CD8-positive, alpha-beta memory T cell (primary cell): Measurements from ENCODE around the gene MRO. TPM values are rescaled to one million over a fixed set of nuclear protein-coding genes. Genes with fewer than 3 reads are reported as not detected.
"Not testable (repeated sequence)": the region's sequence is repeated elsewhere in the genome, so short reads cannot be mapped to it uniquely, and the experiment has no call there.

ENCODE experiments used
- CTCF ChIA-PET: fragments of 350-600 bp; sonication (Branson Sonifier 250); formaldehyde crosslinking; loops from one replicate; lab custom pipeline; 2021; ENCODE audit warnings: antibody characterized with exemption; lab: Charles Lee
- POLR2A ChIA-PET: fragments of 350-600 bp; sonication (Branson Sonifier 250); formaldehyde crosslinking; loops from one replicate; lab custom pipeline; 2021; ENCODE audit warnings: antibody characterized with exemption; lab: Charles Lee
- DNase-seq, 5 donors: peaks; one replicate each; pipeline versions ENCODE4 v3.0.0 to v3.0.0-alpha.2; 2020 to 2022; ENCODE audit warnings: mixed read lengths in 1 of 5
- H3K27ac ChIP-seq: one replicate; pipeline ENCODE4 v1.7.0; 2013; ENCODE audit warnings: low read depth, mild to moderate bottlenecking, low read length, moderate library complexity
- H3K27me3 ChIP-seq: 2 replicates; pipeline ENCODE4 v1.7.0; 2013; ENCODE audit warnings: low read length, mild to moderate bottlenecking; ENCODE audit not compliant: insufficient read depth, poor library complexity, severe bottlenecking
- H3K36me3 ChIP-seq: 2 replicates; pipeline ENCODE4 v1.7.0; 2013; ENCODE audit warnings: mild to moderate bottlenecking, low read length, moderate library complexity; ENCODE audit not compliant: insufficient read depth
- H3K4me1 ChIP-seq: 2 replicates; pipeline ENCODE4 v1.7.0; 2013; ENCODE audit warnings: mild to moderate bottlenecking, low read length, moderate library complexity; ENCODE audit not compliant: insufficient read depth
- H3K4me3 ChIP-seq: 2 replicates; pipeline ENCODE4 v1.7.0; 2013; ENCODE audit warnings: mild to moderate bottlenecking, low read length
- H3K9me3 ChIP-seq: 2 replicates; pipeline ENCODE4 v1.7.0; 2013; ENCODE audit warnings: mild to moderate bottlenecking, low read length
- H3K27ac Mint-ChIP-seq, 8 donors: one replicate each; pipeline ENCODE4 v1.8.0; 2020 to 2021; ENCODE audit warnings: mixed read lengths in 8 of 8, mild to moderate bottlenecking in 6 of 8, inconsistent platforms in 3 of 8, moderate library complexity in 3 of 8
- H3K27me3 Mint-ChIP-seq, 2 donors: one replicate each; pipeline ENCODE4 v1.8.0; 2020 to 2021; ENCODE audit warnings: mixed read lengths in 2 of 2, mild to moderate bottlenecking in 1 of 2, moderate library complexity in 1 of 2
- H3K36me3 Mint-ChIP-seq, 3 donors: one replicate each; pipeline ENCODE4 v1.8.0; 2020 to 2021; ENCODE audit warnings: mixed read lengths in 3 of 3, inconsistent platforms in 1 of 3, mild to moderate bottlenecking in 1 of 3
- H3K4me1 Mint-ChIP-seq, 3 donors: one replicate each; pipeline ENCODE4 v1.8.0; 2020 to 2021; ENCODE audit warnings: mixed read lengths in 3 of 3, inconsistent platforms in 1 of 3, mild to moderate bottlenecking in 1 of 3
- H3K4me3 Mint-ChIP-seq, 7 donors: one replicate each; pipeline ENCODE4 v1.8.0; 2020 to 2021; ENCODE audit warnings: mixed read lengths in 7 of 7, mild to moderate bottlenecking in 6 of 7, moderate library complexity in 4 of 7, inconsistent platforms in 2 of 7
- H3K9me3 Mint-ChIP-seq, 5 donors: one replicate each; pipeline ENCODE4 v1.8.0; 2020 to 2022; ENCODE audit warnings: mixed read lengths in 5 of 5, mild to moderate bottlenecking in 3 of 5, moderate library complexity in 2 of 5, inconsistent platforms in 1 of 5
- polyA plus RNA-seq: library from polyadenylated mRNA; unstranded; fragments of 300-500 nt; fragmentation: Illumina TruSeq; gene quantifications from one replicate; pipeline ENCODE4 v1.2.3, GENCODE V29; 2021
- total RNA-seq, 2 experiments: library from RNA; stranded (reverse); gene quantifications; one replicate each; pipeline ENCODE4 v1.2.3, GENCODE V29; 2021

Gene MRO
- total and polyA plus RNA-seq, 3 experiments from 2014 or later = 0.18 TPM; not detected in 2

GRCh38 chr18:50857166-50857565, 37.4 kb upstream of the MRO start:
- H3K36me3 ChIP-seq, POLR2A ChIA-PET, H3K4me3 ChIP-seq, H3K9me3 ChIP-seq, H3K4me1 ChIP-seq, H3K27me3 ChIP-seq, H3K4me3 Mint-ChIP-seq, H3K27ac ChIP-seq, H3K27ac Mint-ChIP-seq, DNase-seq, H3K4me1 Mint-ChIP-seq: not testable (repeated sequence)
- H3K36me3 Mint-ChIP-seq = peaks cover 0 to 15% (median 0%) of the 10 kb centered on the region in 3 donors
- H3K9me3 Mint-ChIP-seq = peaks cover 0 to 10% (median 3%) of the 10 kb centered on the region in 5 donors
- H3K27me3 Mint-ChIP-seq = peaks cover 12 to 24% of the 10 kb centered on the region in 2 donors
- CTCF ChIA-PET = interaction anchor here (0.7 kb wide), 1 partner anchor 37 kb away, joined by 3 read pairs; no protein-coding TSS in a partner anchor

- ChIA-PET CTCF (interaction anchor here (0.7 to 0.9 kb wide), 2 partner anchors 36 to 180 kb away, joined by 3 read pairs; no protein-coding TSS in a partner anchor), POLR2A (no interaction called here)
Observed at GRCh38 chr18:50855976-50856757, 36.4 kb upstream of the MRO start.

GRCh38 chr18:50853863-50854271, 34.1 kb upstream of the MRO start:
- peaks cover 0 to 15% (median 0%) of the 10 kb centered on the region in 3 donors for H3K36me3 Mint-ChIP-seq
- Histone ChIP-seq H3K9me3 (no peaks in the 10 kb centered on the region), H3K4me3 (no peak overlapping the region), H3K27me3 (no peaks in the 10 kb centered on the region), H3K36me3 (no peaks in the 10 kb centered on the region), H3K4me1 (no peaks in the 10 kb centered on the region), H3K27ac (no peak overlapping the region)
- ChIA-PET CTCF (no interaction called here), POLR2A (no interaction called here)
- peaks cover 6 to 17% of the 10 kb centered on the region in 2 donors for H3K27me3 Mint-ChIP-seq
- H3K9me3 Mint-ChIP-seq = peaks cover 0 to 10% (median 3%) of the 10 kb centered on the region in 5 donors
- no peak overlapping the region for H3K27ac Mint-ChIP-seq
- no peak for DNase-seq
- H3K4me1 Mint-ChIP-seq = no peaks in the 10 kb centered on the region
- no peak overlapping the region for H3K4me3 Mint-ChIP-seq

More at GRCh38 chr18:50855976-50856757, 36.4 kb upstream of the MRO start:
- Mint-ChIP-seq H3K27me3 (peaks cover 12 to 21% of the 10 kb centered on the region in 2 donors), H3K4me1 (no peaks in the 10 kb centered on the region), H3K36me3 (peaks cover 0 to 15% (median 0%) of the 10 kb centered on the region in 3 donors), H3K4me3 (no peak overlapping the region), H3K9me3 (peaks cover 0 to 10% (median 3%) of the 10 kb centered on the region in 5 donors), H3K27ac (peak overlapping the region in 2 of 8 donors; percentile 29 to 38)
- no peak overlapping the region for H3K4me3 ChIP-seq
- no peaks in the 10 kb centered on the region for H3K36me3 ChIP-seq
- DNase-seq = no peak
- H3K4me1 ChIP-seq = no peaks in the 10 kb centered on the region
- H3K27me3 ChIP-seq = no peaks in the 10 kb centered on the region
- H3K27ac ChIP-seq = no peak overlapping the region
- no peaks in the 10 kb centered on the region for H3K9me3 ChIP-seq

- Mint-ChIP-seq H3K4me1 (no peaks in the 10 kb centered on the region), H3K27me3 (peaks cover 5 to 17% of the 10 kb centered on the region in 2 donors), H3K36me3 (peaks cover 0 to 20% (median 0%) of the 10 kb centered on the region in 3 donors), H3K27ac (no peak overlapping the region), H3K4me3 (no peak overlapping the region), H3K9me3 (peaks cover 0 to 10% (median 3%) of the 10 kb centered on the region in 5 donors)
- Histone ChIP-seq H3K27me3 (no peaks in the 10 kb centered on the region), H3K4me1 (no peaks in the 10 kb centered on the region), H3K27ac (no peak overlapping the region), H3K9me3 (no peaks in the 10 kb centered on the region), H3K4me3 (no peak overlapping the region), H3K36me3 (no peaks in the 10 kb centered on the region)
- ChIA-PET CTCF (no interaction called here), POLR2A (no interaction called here)
- DNase-seq = no peak
Observed at GRCh38 chr18:50850307-50851065, 30.7 kb upstream of the MRO start.

GRCh38 chr18:50849419-50849821, 29.6 kb upstream of the MRO start:
- H3K4me3 ChIP-seq = no peak overlapping the region
- CTCF ChIA-PET = no interaction called here
- no peaks in the 10 kb centered on the region for H3K4me1 ChIP-seq
- Mint-ChIP-seq H3K36me3 (peaks cover 0 to 18% (median 0%) of the 10 kb centered on the region in 3 donors), H3K4me1 (no peaks in the 10 kb centered on the region), H3K27me3 (peaks cover 5 to 16% of the 10 kb centered on the region in 2 donors), H3K9me3 (peaks cover 0 to 8% (median 3%) of the 10 kb centered on the region in 5 donors), H3K27ac (no peak overlapping the region), H3K4me3 (no peak overlapping the region)
- no peaks in the 10 kb centered on the region for H3K27me3 ChIP-seq
- POLR2A ChIA-PET = no interaction called here
- H3K9me3 ChIP-seq = no peaks in the 10 kb centered on the region
- no peak overlapping the region for H3K27ac ChIP-seq
- DNase-seq = no peak
- H3K36me3 ChIP-seq = no peaks in the 10 kb centered on the region

GRCh38 chr18:50848991-50849390, 29.2 kb upstream of the MRO start:
- no peaks in the 10 kb centered on the region for H3K36me3 ChIP-seq
- no peak overlapping the region for H3K27ac Mint-ChIP-seq
- ChIA-PET CTCF (no interaction called here), POLR2A (no interaction called here)
- H3K4me1 ChIP-seq = no peaks in the 10 kb centered on the region
- DNase-seq = no peak
- H3K27ac ChIP-seq = no peak overlapping the region
- H3K4me1 Mint-ChIP-seq = no peaks in the 10 kb centered on the region
- peaks cover 0 to 3% (median under 1%) of the 10 kb centered on the region in 5 donors for H3K9me3 Mint-ChIP-seq
- H3K4me3 Mint-ChIP-seq = no peak overlapping the region
- no peaks in the 10 kb centered on the region for H3K27me3 ChIP-seq
- peaks cover 0 to 14% (median 0%) of the 10 kb centered on the region in 3 donors for H3K36me3 Mint-ChIP-seq
- H3K27me3 Mint-ChIP-seq = peaks cover 2 to 15% of the 10 kb centered on the region in 2 donors
- no peak overlapping the region for H3K4me3 ChIP-seq
- no peaks in the 10 kb centered on the region for H3K9me3 ChIP-seq

GRCh38 chr18:50848061-50848551, 28.3 kb upstream of the MRO start:
- ChIA-PET POLR2A (no interaction called here), CTCF (no interaction called here)
- no peak for DNase-seq
- no peak overlapping the region for H3K4me3 ChIP-seq
- H3K9me3 ChIP-seq = no peaks in the 10 kb centered on the region
- H3K27me3 ChIP-seq = no peaks in the 10 kb centered on the region
- peaks cover 0 to 10% of the 10 kb centered on the region in 2 donors for H3K27me3 Mint-ChIP-seq
- no peak overlapping the region for H3K27ac ChIP-seq
- H3K27ac Mint-ChIP-seq = no peak overlapping the region
- no peaks in the 10 kb centered on the region for H3K4me1 Mint-ChIP-seq
- H3K4me1 ChIP-seq = no peaks in the 10 kb centered on the region
- H3K36me3 ChIP-seq = no peaks in the 10 kb centered on the region
- H3K4me3 Mint-ChIP-seq = no peak overlapping the region
- no peaks in the 10 kb centered on the region for H3K9me3 Mint-ChIP-seq
- peaks cover 0 to 10% (median 0%) of the 10 kb centered on the region in 3 donors for H3K36me3 Mint-ChIP-seq

GRCh38 chr18:50847192-50847591, 27.4 kb upstream of the MRO start:
- H3K27me3 ChIP-seq = no peaks in the 10 kb centered on the region
- POLR2A ChIA-PET = no interaction called here

More at GRCh38 chr18:50847192-50847591, 27.4 kb upstream of the MRO start:
- H3K4me1 Mint-ChIP-seq = no peaks in the 10 kb centered on the region
- DNase-seq = no peak
- no peak overlapping the region for H3K4me3 Mint-ChIP-seq
- Histone ChIP-seq H3K27ac (no peak overlapping the region), H3K4me1 (no peaks in the 10 kb centered on the region), H3K36me3 (no peaks in the 10 kb centered on the region), H3K4me3 (no peak overlapping the region), H3K9me3 (no peaks in the 10 kb centered on the region)
- CTCF ChIA-PET = no interaction called here
- no peak overlapping the region for H3K27ac Mint-ChIP-seq
- H3K36me3 Mint-ChIP-seq = peaks cover 0 to 5% (median 0%) of the 10 kb centered on the region in 3 donors
- peaks cover 0 to 8% of the 10 kb centered on the region in 2 donors for H3K27me3 Mint-ChIP-seq
- H3K9me3 Mint-ChIP-seq = no peaks in the 10 kb centered on the region
